Activated B cell treated with CpG ODN at 0.5 μM for 24 hours (primary cell): ENCODE results near the gene HDAC4. TPM values are rescaled to one million over a fixed set of nuclear protein-coding genes. Genes with fewer than 3 reads are reported as not detected.

Experiments used
- ATAC-seq: fragments of 200-7000 bp; cut with Tn5 transposase; one replicate; pipeline ENCODE4 v1.10.0; 2021; ENCODE audit warnings: low read depth, mild to moderate bottlenecking, moderate library complexity
- CTCF ChIA-PET: fragments of 350-600 bp; sonication (Branson Sonifier 250); formaldehyde crosslinking; loops from one replicate; lab custom pipeline; 2021; ENCODE audit warnings: antibody characterized with exemption; lab: Charles Lee
- POLR2A ChIA-PET: fragments of 350-600 bp; sonication (Branson Sonifier 250); formaldehyde crosslinking; loops from one replicate; lab custom pipeline; 2021; ENCODE audit warnings: antibody characterized with exemption; lab: Charles Lee
- DNase-seq: peaks from one replicate; pipeline ENCODE4 v3.0.0; 2022
- H3K27ac Mint-ChIP-seq: one replicate; pipeline ENCODE4 v1.8.0; 2020; ENCODE audit warnings: mixed read lengths
- H3K27me3 Mint-ChIP-seq: one replicate; pipeline ENCODE4 v1.8.0; 2021; ENCODE audit warnings: mixed read lengths
- H3K36me3 Mint-ChIP-seq: one replicate; pipeline ENCODE4 v1.8.0; 2021; ENCODE audit warnings: low read depth, mixed read lengths
- H3K4me1 Mint-ChIP-seq: one replicate; pipeline ENCODE4 v1.8.0; 2021; ENCODE audit warnings: mixed read lengths
- H3K4me3 Mint-ChIP-seq: one replicate; pipeline ENCODE4 v1.8.0; 2020; ENCODE audit warnings: mild to moderate bottlenecking, mixed read lengths
- H3K9me3 Mint-ChIP-seq: one replicate; pipeline ENCODE4 v1.8.0; 2020; ENCODE audit warnings: mixed read lengths
- CTCF ChIP-seq: fragments of 200-600 bp; IDR thresholded peaks from one replicate; pipeline ENCODE4 v1.8.0; 2022; ENCODE audit warnings: antibody characterized with exemption, mild to moderate bottlenecking
- intact Hi-C: fragments of 100-400 bp; cut with micrococcal nuclease; formaldehyde crosslinking; loops from one replicate; pipeline ENCODE4 v1.15.1; 2024
- total RNA-seq: library from RNA; stranded (reverse); gene quantifications from 2 replicates; pipeline ENCODE4 v1.2.3, GENCODE V29; 2022

Gene HDAC4
- total RNA-seq, 1 donor from 2014 or later = 31.9 TPM

DNA sequence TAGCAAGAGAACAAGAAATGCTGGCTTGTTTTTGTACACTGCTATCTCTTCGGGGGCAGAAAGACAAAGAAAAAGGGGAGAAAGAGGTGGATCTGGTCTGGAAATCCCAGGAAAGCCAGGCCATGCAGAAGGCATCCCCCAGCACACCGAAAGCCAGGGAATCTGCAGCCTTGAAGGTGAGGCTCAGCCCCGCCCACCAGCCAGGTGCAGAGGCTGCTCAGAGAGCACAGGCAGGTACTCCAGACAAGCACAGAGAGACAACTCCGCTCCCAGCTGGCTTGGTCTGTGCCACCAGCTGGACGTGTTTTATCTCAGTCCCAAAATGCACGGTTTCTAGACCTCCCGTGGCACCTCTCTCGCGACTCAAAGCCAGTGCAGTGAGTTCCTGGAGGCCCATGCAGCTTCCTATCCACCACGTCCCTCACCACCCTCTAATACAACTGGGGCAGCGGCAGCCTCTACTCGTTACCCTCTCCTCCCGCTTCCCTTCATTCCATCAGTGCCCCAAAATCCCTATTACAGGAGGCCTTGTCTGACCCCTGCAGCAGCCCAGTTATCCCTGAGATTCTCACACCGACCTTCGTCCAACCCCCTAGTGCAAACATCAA, 62.8 kb downstream of the HDAC4 start:
- intact Hi-C loops = loop anchor here (5.0 kb wide), 1 partner anchor 36 kb away; no protein-coding TSS in a partner anchor
- TF ChIP-seq CTCF = no peak
- ChIA-PET CTCF (no interaction called here), POLR2A (no interaction called here)
- peaks cover 5% of the 10 kb centered on the region for H3K36me3 Mint-ChIP-seq
- H3K9me3 Mint-ChIP-seq = no peaks in the 10 kb centered on the region
- no peaks in the 10 kb centered on the region for H3K27me3 Mint-ChIP-seq
- ATAC-seq (no peak), DNase-seq (no peak)
- H3K27ac Mint-ChIP-seq = no peak overlapping the region
- no peak overlapping the region for H3K4me3 Mint-ChIP-seq
- peaks cover 13% of the 10 kb centered on the region for H3K4me1 Mint-ChIP-seq

DNA sequence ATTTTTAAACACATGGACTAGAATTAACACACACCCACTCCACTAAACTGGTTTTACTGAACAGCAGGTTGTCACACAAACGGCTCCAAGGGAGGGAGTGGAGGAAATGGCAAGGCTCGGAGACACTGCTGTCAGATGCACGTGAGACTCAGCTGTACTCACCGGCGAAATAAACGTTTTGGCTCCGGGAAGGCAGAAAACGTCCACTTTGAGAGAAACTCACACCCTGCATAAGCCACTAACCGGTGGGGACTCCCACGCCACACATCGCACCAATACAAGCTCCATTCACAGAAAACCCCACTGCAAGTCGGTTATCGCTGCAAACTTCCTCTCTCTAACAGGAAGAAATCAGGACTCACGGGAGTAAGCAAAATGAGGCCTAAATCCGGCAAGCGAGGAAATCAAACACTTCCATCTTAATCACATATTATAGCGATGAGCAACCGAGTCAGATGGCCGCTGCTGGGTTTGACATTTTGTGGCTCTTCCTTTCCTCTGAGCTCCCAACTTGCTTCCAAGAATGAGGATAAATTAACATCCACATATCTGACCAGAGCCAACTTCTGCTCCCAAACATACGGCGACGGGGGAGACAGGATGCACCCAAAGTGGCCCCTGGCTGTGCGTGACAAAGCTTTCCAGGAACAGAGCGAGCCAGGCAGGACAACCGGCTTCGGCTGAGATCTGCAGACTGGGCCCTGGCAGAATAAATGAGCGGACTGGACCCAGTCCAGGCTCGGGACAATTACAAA, 63.5 kb downstream of the HDAC4 start:
- POLR2A ChIA-PET = no interaction called here
- Mint-ChIP-seq H3K27me3 (no peaks in the 10 kb centered on the region), H3K36me3 (peaks cover 2% of the 10 kb centered on the region), H3K27ac (no peak overlapping the region), H3K4me1 (peaks cover 13% of the 10 kb centered on the region), H3K9me3 (no peaks in the 10 kb centered on the region), H3K4me3 (no peak overlapping the region)
- DNase-seq = no peak
- TF ChIP-seq CTCF = no peak
- CTCF ChIA-PET = no interaction called here
- no peak for ATAC-seq
- intact Hi-C loops = loop anchor here (5.0 kb wide), 1 partner anchor 35 kb away; no protein-coding TSS in a partner anchor

- Mint-ChIP-seq H3K4me3 (no peak overlapping the region), H3K9me3 (no peaks in the 10 kb centered on the region), H3K36me3 (no peaks in the 10 kb centered on the region), H3K4me1 (peaks cover 14% of the 10 kb centered on the region), H3K27me3 (no peaks in the 10 kb centered on the region), H3K27ac (no peak overlapping the region)
- POLR2A ChIA-PET = no interaction called here
- TF ChIP-seq CTCF = no peak
- DNase-seq (no peak), ATAC-seq (no peak)
- CTCF ChIA-PET = no interaction called here
- intact Hi-C loops = no loop called here
Observed at GRCh38 chr2:239331560-239331959, 69.3 kb downstream of the HDAC4 start.

GRCh38 chr2:239330836-239331235, 70.0 kb downstream of the HDAC4 start:
- TF ChIP-seq CTCF = no peak
- Mint-ChIP-seq H3K36me3 (no peaks in the 10 kb centered on the region), H3K27ac (no peak overlapping the region), H3K27me3 (no peaks in the 10 kb centered on the region), H3K4me3 (no peak overlapping the region), H3K9me3 (no peaks in the 10 kb centered on the region), H3K4me1 (peaks cover 14% of the 10 kb centered on the region)
- ATAC-seq = no peak
- ChIA-PET CTCF (no interaction called here), POLR2A (no interaction called here)
- no peak for DNase-seq
- intact Hi-C loops = no loop called here

DNA sequence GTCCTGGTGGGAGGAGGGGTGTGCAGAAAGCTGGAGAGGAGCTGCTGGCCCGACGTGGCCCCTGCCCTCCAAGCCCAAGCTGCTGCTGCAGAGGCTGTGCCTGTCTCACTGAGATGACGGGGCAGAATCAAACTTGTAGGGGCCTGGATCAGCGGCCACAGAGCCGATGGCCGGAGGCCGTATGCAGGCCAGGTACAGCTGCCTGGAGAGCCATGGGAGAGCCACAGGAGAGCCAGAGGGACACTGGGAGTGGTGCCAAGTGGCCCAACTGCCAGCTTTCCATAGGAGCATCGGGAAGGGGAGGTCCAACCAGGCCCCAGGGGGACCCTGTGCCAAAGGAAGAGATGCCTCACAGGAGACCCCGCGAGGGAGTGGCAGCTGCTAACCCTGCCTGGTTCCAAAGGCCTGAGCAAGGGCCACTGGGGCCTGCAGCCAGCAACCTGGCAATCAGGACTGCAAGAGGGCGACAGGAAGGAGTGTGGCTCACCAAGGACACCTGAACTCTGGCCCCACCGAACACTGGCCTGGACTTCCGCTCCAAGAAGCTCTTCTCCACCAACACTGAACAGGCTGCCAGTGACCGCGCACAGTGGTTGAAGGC, 70.7 kb downstream of the HDAC4 start:
- H3K36me3 Mint-ChIP-seq = peaks cover 2% of the 10 kb centered on the region
- POLR2A ChIA-PET = no interaction called here
- CTCF ChIA-PET = no interaction called here
- intact Hi-C loops = loop anchor here (5.0 kb wide), 1 partner anchor 37 kb away; no protein-coding TSS in a partner anchor
- H3K4me1 Mint-ChIP-seq = peaks cover 16% of the 10 kb centered on the region
- DNase-seq (no peak), ATAC-seq (no peak)
- H3K4me3 Mint-ChIP-seq = no peak overlapping the region
- no peaks in the 10 kb centered on the region for H3K27me3 Mint-ChIP-seq
- no peaks in the 10 kb centered on the region for H3K9me3 Mint-ChIP-seq
- no peak for TF ChIP-seq CTCF
- H3K27ac Mint-ChIP-seq = no peak overlapping the region
